Ovary (tissue), 9 donors: ENCODE data around the gene RIN2. TPM values are rescaled to one million over a fixed set of nuclear protein-coding genes. Genes with fewer than 3 reads are reported as not detected.

Experiments used
- DNase-seq, 5 donors: peaks; one replicate each; pipeline ENCODE4 v3.0.0-alpha.2; 2019 to 2020
- H3K27ac ChIP-seq, 2 donors: fragments of 200-600 bp; one replicate each; pipeline versions ENCODE4 v1.5.1 to v1.8.0; 2019 to 2022
- H3K27me3 ChIP-seq: fragments of 200-600 bp; one replicate; pipeline ENCODE4 v1.8.0; 2022
- H3K36me3 ChIP-seq: fragments of 200-600 bp; sonication (generic); one replicate; pipeline ENCODE4 v1.5.1; 2019
- H3K4me1 ChIP-seq: one replicate; pipeline ENCODE4 v1.8.1; 2013; ENCODE audit warnings: mild to moderate bottlenecking, moderate library complexity; ENCODE audit not compliant: insufficient read depth
- H3K4me3 ChIP-seq: fragments of 200-600 bp; sonication (generic); one replicate; pipeline ENCODE4 v1.5.1; 2017
- H3K9me3 ChIP-seq, 2 donors: fragments of 200-600 bp in 1 of 2; sonication (generic) in 1 of 2; one replicate each; pipeline versions ENCODE4 v1.5.1 to v1.8.1; 2013 to 2019; ENCODE audit warnings: mild to moderate bottlenecking in 1 of 2, moderate library complexity in 1 of 2
- CTCF ChIP-seq, 3 donors: fragments of 450-650 bp in 2 of 3; fragments of 200-600 bp in 1 of 3; IDR thresholded peaks; one replicate each; pipeline versions ENCODE4 v1.5.1 to v1.8.0; 2016 to 2022; ENCODE audit warnings: antibody characterized with exemption in 3 of 3, mild to moderate bottlenecking in 1 of 3
- EP300 ChIP-seq: sonication (generic); formaldehyde crosslinking; IDR thresholded peaks from one replicate; pipeline ENCODE4 v1.6.1; 2017; ENCODE audit warnings: antibody characterized with exemption
- POLR2A ChIP-seq: fragments of 450-650 bp; IDR thresholded peaks from one replicate; pipeline ENCODE4 v1.6.1; 2017; ENCODE audit warnings: antibody characterized with exemption, mild to moderate bottlenecking, moderate library complexity
- WGBS, 3 donors: extraction: QIAGEN DNeasy Blood & Tissue Kit in 1 of 3; methylation state at CpG; one replicate each; pipeline versions ENCODE4 v1.1.5 to v1.1.7; 2013 to 2017; 5-methylcytosine and 5-hydroxymethylcytosine counted together
- intact Hi-C, 4 donors: fragments of 100-400 bp; cut with DNase I; formaldehyde crosslinking; loops; one replicate each; pipeline versions ENCODE4 v1.11.0 to v1.15.1; 2022 to 2023
- polyA plus RNA-seq, 2 donors: library from polyadenylated mRNA; stranded (reverse); fragments of 200-250 nt in 1 of 2; fragments of 350-450 nt in 1 of 2; fragmentation: Illumina TruSeq in 1 of 2; extraction: RNeasy Lipid Tissue Mini Kit (QIAGEN cat#74804) in 1 of 2; gene quantifications; one replicate each; pipeline ENCODE4 v1.2.3, GENCODE V29; 2013 to 2014
- total RNA-seq, 7 donors: library from RNA; depleted of rRNA in 2 of 7; stranded (reverse); fragments of >200 nt in 2 of 7; fragmentation: NEBNext Ultra II Directional in 3 of 7; extraction: Animal tissue kit (Norgen Biotek cat#: 25700) in 3 of 7; gene quantifications; one replicate each; pipeline versions ENCODE4 v1.1.0 to v1.2.4, GENCODE V29; 2016 to 2023
- donor health status: DM: no; HTN: no; CAD: no; lungs with moderate emphysema.
- donor health status: DM: no; HTN: no; CAD: no.
- donor health status: Bipolar disorder and iron deficiency.
- donor health status: DM: yes; HTN: yes; CAD: no.
- donor health status: DM: no; HTN: no; CAD: no.
- donor health status: DM: yes; HTN: yes; CAD: no.

Gene RIN2
- total and polyA plus RNA-seq, 9 donors = 17.5 to 66.4 (median 43.1) TPM

GRCh38 chr20:19711126-19711525 is 46.9 kb upstream of the RIN2 start:
- no peaks in the 10 kb centered on the region for H3K9me3 ChIP-seq
- no peak for DNase-seq
- H3K4me3 ChIP-seq = no peak overlapping the region
- no peak overlapping the region for H3K27ac ChIP-seq
- no peaks in the 10 kb centered on the region for H3K36me3 ChIP-seq
- H3K27me3 ChIP-seq = no peaks in the 10 kb centered on the region
- 74 to 80% (median 77%) methylated on average over 11 of the region's 11 CpGs for WGBS, 3 donors
- H3K4me1 ChIP-seq = peaks cover 7% of the 10 kb centered on the region
- intact Hi-C loops = no loop called here
- TF ChIP-seq POLR2A = no peak
- no peak for TF ChIP-seq CTCF (IDR thresholded peaks at IDR 0.05)
- TF ChIP-seq EP300 = no peak

- peaks cover 7% of the 10 kb centered on the region for H3K4me1 ChIP-seq
- intact Hi-C loops = no loop called here
- no peaks in the 10 kb centered on the region for H3K36me3 ChIP-seq
- no peaks in the 10 kb centered on the region for H3K27me3 ChIP-seq
- no peak overlapping the region for H3K27ac ChIP-seq
- no peak for DNase-seq
- 54 to 65% (median 56%) methylated on average over 4 of the region's 4 CpGs for WGBS, 3 donors
- no peaks in the 10 kb centered on the region for H3K9me3 ChIP-seq
- no peak overlapping the region for H3K4me3 ChIP-seq
- TF ChIP-seq EP300 (no peak), CTCF (IDR thresholded peaks at IDR 0.05) (no peak), POLR2A (no peak)
Observed at GRCh38 chr20:19712721-19713260, 45.3 kb upstream of the RIN2 start.

GRCh38 chr20:19713822-19714578 is 44.1 kb upstream of the RIN2 start:
- Histone ChIP-seq H3K4me1 (peaks cover 7% of the 10 kb centered on the region), H3K27ac (no peak overlapping the region), H3K4me3 (no peak overlapping the region), H3K9me3 (no peaks in the 10 kb centered on the region), H3K36me3 (no peaks in the 10 kb centered on the region), H3K27me3 (no peaks in the 10 kb centered on the region)
- intact Hi-C loops = no loop called here
- no peak for DNase-seq
- TF ChIP-seq POLR2A = no peak
- no peak for TF ChIP-seq CTCF (IDR thresholded peaks at IDR 0.05)
- TF ChIP-seq EP300 = no peak
- 49 to 76% (median 63%) methylated on average over 2 of the region's 2 CpGs for WGBS, 3 donors

- 47 to 56% (median 53%) methylated on average over 1 of the region's 1 CpG for WGBS, 3 donors
Observed at GRCh38 chr20:19714579-19714840, 43.5 kb upstream of the RIN2 start.

More at GRCh38 chr20:19714579-19714840, 43.5 kb upstream of the RIN2 start:
- DNase-seq = no peak
- Histone ChIP-seq H3K9me3 (no peaks in the 10 kb centered on the region), H3K36me3 (no peaks in the 10 kb centered on the region), H3K27me3 (no peaks in the 10 kb centered on the region), H3K4me3 (no peak overlapping the region), H3K4me1 (peaks cover 7% of the 10 kb centered on the region), H3K27ac (no peak overlapping the region)
- TF ChIP-seq EP300 (no peak), POLR2A (no peak), CTCF (IDR thresholded peaks at IDR 0.05) (no peak)
- intact Hi-C loops = no loop called here
